GM12878 (cell line): ENCODE results near the gene TAS1R2. TPM values are rescaled to one million over a fixed set of nuclear protein-coding genes. Genes with fewer than 3 reads are reported as not detected.

Experiments
- ATAC-seq: fragments of 200-7000 bp; cut with Tn5 transposase; 3 replicates; pipeline ENCODE4 v1.9.1; 2020; ENCODE audit warnings: mild to moderate bottlenecking, moderate library complexity
- BruUV-seq: library from RNA; stranded (reverse); fragments of 400-500 nt; replicated peaks from 2 replicates; lab custom pipeline; 2021; lab: Mats Ljungman, UMichigan
- CTCF ChIA-PET: fragments of 300-600 bp; sonication (Branson Sonifier 250); formaldehyde crosslinking; extraction: SDS; loops from one replicate; lab custom pipeline; 2021; ENCODE audit warnings: inconsistent platforms; lab: Yijun Ruan, JAX
- POLR2A ChIA-PET: fragments of 350-600 bp; formaldehyde crosslinking; extraction: SDS; loops from one replicate; lab custom pipeline; 2021; ENCODE audit warnings: inconsistent platforms; lab: Charles Lee
- RAD21 ChIA-PET: fragments of 300-600 bp; sonication (Branson Sonifier 250); formaldehyde crosslinking; loops from one replicate; lab custom pipeline; 2023; ENCODE audit warnings: antibody characterized with exemption; ENCODE audit not compliant: unreplicated experiment; lab: Charles Lee
- SMC1A ChIA-PET: fragments of 300-600 bp; sonication (Branson Sonifier 250); formaldehyde crosslinking; loops from one replicate; lab custom pipeline; 2023; ENCODE audit not compliant: unreplicated experiment, uncharacterized antibody; lab: Charles Lee
- DNase-seq: peaks from one replicate; pipeline ENCODE4 v3.0.0-alpha.2; 2011; ENCODE audit warnings: low read depth, low spot score
- FAIRE-seq: peaks from 3 replicates; lab custom pipeline; 2011; peaks lifted over from hg19 to GRCh38; lab: Jason Lieb, UNC
- H2AFZ ChIP-seq: 2 replicates; pipeline ENCODE4 v1.6.0; 2011; ENCODE audit warnings: low read depth, low read length, control low read depth; ENCODE audit not compliant: control insufficient read depth
- H3K27ac ChIP-seq: 2 replicates; pipeline ENCODE4 v1.5.1; 2011; ENCODE audit warnings: control low read depth; ENCODE audit not compliant: control insufficient read depth, insufficient read depth
- H3K27me3 ChIP-seq, 2 experiments: replicated peaks in 1 of 2; 2 replicates each; pipeline versions ENCODE4 v1.6.0 to v1.6.1; 2011; ENCODE audit warnings: low read length in 1 of 2; ENCODE audit not compliant: control insufficient read depth in 2 of 2, insufficient read depth in 2 of 2
- H3K36me3 ChIP-seq, 2 experiments: 2 replicates each; pipeline ENCODE4 v1.5.1; 2011; ENCODE audit warnings: low read length in 1 of 2; ENCODE audit not compliant: control insufficient read depth in 2 of 2, insufficient read depth in 2 of 2
- H3K4me1 ChIP-seq: 2 replicates; pipeline ENCODE4 v1.6.1; 2011; ENCODE audit warnings: mild to moderate bottlenecking, low read length, moderate library complexity, mixed read lengths; ENCODE audit not compliant: control insufficient read depth, insufficient read depth
- H3K4me2 ChIP-seq: 2 replicates; pipeline ENCODE4 v1.6.0; 2011; ENCODE audit warnings: control low read depth; ENCODE audit not compliant: control insufficient read depth, insufficient read depth
- H3K4me3 ChIP-seq: fragments of 200-600 bp; sonication (generic); 2 replicates; pipeline ENCODE4 v1.5.1; 2016
- H3K79me2 ChIP-seq: 2 replicates; pipeline ENCODE4 v1.6.0; 2011; ENCODE audit warnings: low read length; ENCODE audit not compliant: control insufficient read depth, insufficient read depth
- H3K9ac ChIP-seq: 2 replicates; pipeline ENCODE4 v1.8.0; 2011; ENCODE audit warnings: low read length, control low read depth, mixed read lengths; ENCODE audit not compliant: control insufficient read depth, insufficient read depth
- H3K9me3 ChIP-seq: replicated peaks from 3 replicates; pipeline ENCODE4 v1.5.1; 2011; ENCODE audit warnings: mild to moderate bottlenecking, low read length; ENCODE audit not compliant: control insufficient read depth, insufficient read depth
- H4K20me1 ChIP-seq: 2 replicates; pipeline ENCODE4 v1.6.0; 2011; ENCODE audit not compliant: control insufficient read depth, insufficient read depth
- E2F8 ChIP-seq: fragments of 450-650 bp; IDR thresholded peaks from 2 replicates; pipeline ENCODE4 v1.6.1; 2018; ENCODE audit warnings: mild to moderate bottlenecking, low read depth, moderate library complexity; ENCODE audit not compliant: partially characterized antibody
- IRF4 ChIP-seq: IDR thresholded peaks from 2 replicates; pipeline ENCODE4 v1.6.1; 2011; ENCODE audit warnings: low read depth, low read length
- IRF5 ChIP-seq: fragments of 450-650 bp; IDR thresholded peaks from 2 replicates; pipeline ENCODE4 v1.6.1; 2017; ENCODE audit warnings: borderline replicate concordance
- KLF5 ChIP-seq: fragments of 450-650 bp; IDR thresholded peaks from 2 replicates; pipeline ENCODE4 v1.6.1; 2014; ENCODE audit warnings: mild to moderate bottlenecking; ENCODE audit not compliant: partially characterized antibody
- NR2C2 ChIP-seq: IDR thresholded peaks from 2 replicates; pipeline ENCODE4 v1.6.1; 2011; ENCODE audit warnings: borderline replicate concordance, low read depth; ENCODE audit not compliant: control insufficient read depth, insufficient read length
- NR2F1 ChIP-seq: fragments of 450-650 bp; conservative IDR thresholded peaks from 2 replicates; pipeline ENCODE4 v1.6.1; 2017; ENCODE audit warnings: mild to moderate bottlenecking
- RELA ChIP-seq: fragments of 450-650 bp; IDR thresholded peaks from 2 replicates; pipeline ENCODE4 v1.8.0; 2014; ENCODE audit warnings: borderline replicate concordance; ENCODE audit not compliant: partially characterized antibody
- RELB ChIP-seq: fragments of 450-650 bp; IDR thresholded peaks from 2 replicates; pipeline ENCODE4 v1.6.1; 2017; ENCODE audit warnings: low read depth, mild to moderate bottlenecking, moderate library complexity
- SMARCA5 ChIP-seq: fragments of 450-650 bp; IDR thresholded peaks from 2 replicates; pipeline ENCODE4 v1.6.1; 2017; ENCODE audit warnings: mild to moderate bottlenecking
- SP1 ChIP-seq: IDR thresholded peaks from one replicate; pipeline ENCODE4 v1.6.1; 2011; ENCODE audit warnings: low read depth, low read length
- SREBF1 ChIP-seq: IDR thresholded peaks from 2 replicates; pipeline ENCODE4 v1.6.1; 2012; ENCODE audit warnings: mild to moderate bottlenecking, low read length
- SRF ChIP-seq, 2 experiments: IDR thresholded peaks; 2 replicates each; pipeline ENCODE4 v1.6.1; 2011; ENCODE audit warnings: low read depth in 2 of 2, low read length in 2 of 2, mild to moderate bottlenecking in 1 of 2, moderate library complexity in 1 of 2
- TBL1XR1 ChIP-seq: IDR thresholded peaks from 2 replicates; pipeline ENCODE4 v1.6.1; 2012; ENCODE audit warnings: low read depth, low read length, improper control_type of control experiment
- WGBS: methylation state at CpG from one replicate; pipeline ENCODE4 v1.1.6; 2016; ENCODE audit warnings: low lambda C conversion rate; ENCODE audit not compliant: insufficient replicate concordance, insufficient coverage; ENCODE audit errors: missing lambda C conversion rate; 5-methylcytosine and 5-hydroxymethylcytosine counted together
- in situ Hi-C: fragments of 300-500 bp; cut with MboI; formaldehyde crosslinking; loops from 9 replicates; pipeline ENCODE4 v1.14.3; 2018; ENCODE audit warnings: mixed read lengths
- intact Hi-C: fragments of 100-400 bp; cut with micrococcal nuclease; formaldehyde crosslinking; loops from one replicate; pipeline ENCODE4 v1.14.2; 2022; ENCODE audit not compliant: unreplicated experiment
- polyA plus RNA-seq, 11 experiments: library from polyadenylated mRNA; depleted of rRNA in 4 of 11; unstranded in 6 of 11; stranded (reverse) in 5 of 11; fragments of >200 nt; fragmentation: Nextera tagmentation in 4 of 11; fragmentation: Illumina TruSeq in 1 of 11; extraction: Ambion mirVana in 4 of 11; extraction: Trizol in 1 of 11; gene quantifications; 1 replicate in 1 of 11; 2 replicates in 10 of 11; pipeline versions ENCODE4 v1.2.1 to v1.2.3, GENCODE V29; 2011 to 2016; ENCODE audit warnings: inconsistent platforms in 2 of 11, missing spikeins in 2 of 11, low read depth in 1 of 11
- total RNA-seq, 4 experiments: library from RNA; depleted of rRNA in 3 of 4; stranded (reverse); fragments of >200 nt in 3 of 4; fragmentation: Illumina TruSeq in 1 of 4; extraction: Trizol in 1 of 4; gene quantifications; 2 replicates each; pipeline versions ENCODE4 v1.2.1 to v1.2.3, GENCODE V29; 2013 to 2021
- TF ChIP-seq, protein P1 (sequence below): fragments of 450-650 bp; IDR thresholded peaks from 2 replicates; pipeline ENCODE4 v1.6.1; 2017; ENCODE audit warnings: mild to moderate bottlenecking, moderate library complexity

The TAS1R2 gene
- total and polyA plus RNA-seq, 10 of the 15 experiments (the other 5 are each of a cell fraction or from before 2014, with no cell fraction given), result not detected

GRCh38 chr1:18814425-18814824, 45.0 kb downstream of the TAS1R2 start:
- DNase-seq (no peak), FAIRE-seq (no peak), ATAC-seq (no peak)
- Histone ChIP-seq H3K9me3 (no peaks in the 10 kb centered on the region), H3K4me2 (no peak overlapping the region), H3K27ac (no peak overlapping the region), H3K36me3 (no peaks in the 10 kb centered on the region), H3K27me3 (peaks cover 0 to 4% of the 10 kb centered on the region in 2 experiments; a peak in 2 of 4 replicates), H3K4me3 (no peak overlapping the region), H3K79me2 (no peaks in the 10 kb centered on the region), H3K9ac (no peak overlapping the region), H4K20me1 (no peaks in the 10 kb centered on the region; the same call in 1 of the 2 replicates), H3K4me1 (no peaks in the 10 kb centered on the region), H2AFZ (no peak overlapping the region)
- CTCF ChIA-PET, result interaction anchor here (0.8 kb wide), 1 partner anchor 218 kb away, joined by 4 read pairs; no protein-coding TSS in a partner anchor
- POLR2A ChIA-PET, result no interaction called here
- intact Hi-C loops (no loop called here), in situ Hi-C loops (no loop called here)
- SMC1A ChIA-PET, result no interaction called here
- TF ChIP-seq E2F8 (no peak), IRF4 (no peak), IRF5 (no peak), SREBF1 (no peak), SRF (IDR thresholded peaks at IDR 0.05; ENCODE audit: low read depth in 2 of 2, low read length in 2 of 2) (no peak), TBL1XR1 (no peak), SMARCA5 (no peak), SP1 (no peak), RELB (no peak), NR2C2 (no peak), KLF5 (no peak), RELA (no peak), NR2F1 (no peak)
- TF ChIP-seq, protein P1, sequence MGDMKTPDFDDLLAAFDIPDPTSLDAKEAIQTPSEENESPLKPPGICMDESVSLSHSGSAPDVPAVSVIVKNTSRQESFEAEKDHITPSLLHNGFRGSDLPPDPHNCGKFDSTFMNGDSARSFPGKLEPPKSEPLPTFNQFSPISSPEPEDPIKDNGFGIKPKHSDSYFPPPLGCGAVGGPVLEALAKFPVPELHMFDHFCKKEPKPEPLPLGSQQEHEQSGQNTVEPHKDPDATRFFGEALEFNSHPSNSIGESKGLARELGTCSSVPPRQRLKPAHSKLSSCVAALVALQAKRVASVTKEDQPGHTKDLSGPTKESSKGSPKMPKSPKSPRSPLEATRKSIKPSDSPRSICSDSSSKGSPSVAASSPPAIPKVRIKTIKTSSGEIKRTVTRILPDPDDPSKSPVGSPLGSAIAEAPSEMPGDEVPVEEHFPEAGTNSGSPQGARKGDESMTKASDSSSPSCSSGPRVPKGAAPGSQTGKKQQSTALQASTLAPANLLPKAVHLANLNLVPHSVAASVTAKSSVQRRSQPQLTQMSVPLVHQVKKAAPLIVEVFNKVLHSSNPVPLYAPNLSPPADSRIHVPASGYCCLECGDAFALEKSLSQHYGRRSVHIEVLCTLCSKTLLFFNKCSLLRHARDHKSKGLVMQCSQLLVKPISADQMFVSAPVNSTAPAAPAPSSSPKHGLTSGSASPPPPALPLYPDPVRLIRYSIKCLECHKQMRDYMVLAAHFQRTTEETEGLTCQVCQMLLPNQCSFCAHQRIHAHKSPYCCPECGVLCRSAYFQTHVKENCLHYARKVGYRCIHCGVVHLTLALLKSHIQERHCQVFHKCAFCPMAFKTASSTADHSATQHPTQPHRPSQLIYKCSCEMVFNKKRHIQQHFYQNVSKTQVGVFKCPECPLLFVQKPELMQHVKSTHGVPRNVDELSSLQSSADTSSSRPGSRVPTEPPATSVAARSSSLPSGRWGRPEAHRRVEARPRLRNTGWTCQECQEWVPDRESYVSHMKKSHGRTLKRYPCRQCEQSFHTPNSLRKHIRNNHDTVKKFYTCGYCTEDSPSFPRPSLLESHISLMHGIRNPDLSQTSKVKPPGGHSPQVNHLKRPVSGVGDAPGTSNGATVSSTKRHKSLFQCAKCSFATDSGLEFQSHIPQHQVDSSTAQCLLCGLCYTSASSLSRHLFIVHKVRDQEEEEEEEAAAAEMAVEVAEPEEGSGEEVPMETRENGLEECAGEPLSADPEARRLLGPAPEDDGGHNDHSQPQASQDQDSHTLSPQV, result no peak
- 19% methylated on average over 6 of the region's 6 CpGs for WGBS
- RAD21 ChIA-PET, result no interaction called here
- BruUV-seq, result no TSS peak
